ENCODE measurements around the gene AZIN2. TPM values are rescaled to one million over a fixed set of nuclear protein-coding genes. Genes with fewer than 3 reads are reported as not detected.

Gene AZIN2
- total and polyA plus RNA-seq, 10 of the 15 experiments (the other 5 are each of a cell fraction or from before 2014, with no cell fraction given) = 0.02 to 0.85 (median 0.23) TPM

GRCh38 chr1:33119532-33120217 lies 38.7 kb downstream of the AZIN2 start:
- peak; percentile 96 for ATAC-seq
- TF ChIP-seq PAX5 (IDR thresholded peaks at IDR 0.05; ENCODE audit: borderline replicate concordance, low read depth, low read length) (peak; percentile 27; the same call in 1 of the 2 replicates), SMC3 (IDR thresholded peaks at IDR 0.05; ENCODE audit: borderline replicate concordance, low read length) (0 out of 2 replicates have a peak, but pooled peaks have one; percentile 2), SKIL (IDR thresholded peaks at IDR 0.05; ENCODE audit: low read depth, poor library complexity, severe bottlenecking) (no peak), ATF7 (IDR thresholded peaks at IDR 0.05; ENCODE audit: low read depth) (peak; percentile 46; the same call in 1 of the 2 replicates), STAT3 (IDR thresholded peaks at IDR 0.05; ENCODE audit: low read depth, low read length) (no peak), CREB1 (IDR thresholded peaks at IDR 0.05; ENCODE audit: low read depth) (peak; percentile 61; the same call in 1 of the 2 replicates), JUND (IDR thresholded peaks at IDR 0.05; ENCODE audit: low read depth, low read length) (no peak), HDAC2 (IDR thresholded peaks at IDR 0.05) (no peak), RAD51 (IDR thresholded peaks at IDR 0.05) (peak; percentile 33; the same call in 1 of the 2 replicates), EGR1 (IDR thresholded peaks at IDR 0.05; ENCODE audit: borderline replicate concordance in 1 of 2, low read depth in 2 of 2, low read length in 2 of 2) (no peak), NR2C1 (IDR thresholded peaks at IDR 0.05) (no peak), CTCF (IDR thresholded peaks at IDR 0.05 in 2 of 3, conservative IDR thresholded peaks at IDR 0.05 in 1 of 3; ENCODE audit: control insufficient read depth in 2 of 3, extremely low read depth in 1 of 3, insufficient read depth in 1 of 3, low read depth in 3 of 3, low read length in 3 of 3) (peak; percentile 14 to 50 (median 42); a peak in 5 of 6 replicates), BHLHE40 (IDR thresholded peaks at IDR 0.05; ENCODE audit: borderline replicate concordance in 1 of 2, low read depth in 2 of 2, low read length in 1 of 2) (peak; percentile 54 to 64; a peak in 2 of 4 replicates), USF2 (IDR thresholded peaks at IDR 0.05; ENCODE audit: borderline replicate concordance, low read depth, low read length) (peak; percentile 2; the same call in 1 of the 2 replicates), USF1 (IDR thresholded peaks at IDR 0.05; ENCODE audit: borderline replicate concordance, extremely low read length, insufficient read depth, low read depth, low read length) (peak; percentile 84), KAT2A (conservative IDR thresholded peaks at IDR 0.05; ENCODE audit: control insufficient read depth, low read depth, low read length) (no peak), CREM (IDR thresholded peaks at IDR 0.05; ENCODE audit: low read depth) (peak; percentile 76; the same call in 1 of the 2 replicates)

More at GRCh38 chr1:33119532-33120217, 38.7 kb downstream of the AZIN2 start:
- Histone ChIP-seq H3K36me3 (ENCODE audit: control insufficient read depth in 2 of 2, insufficient read depth in 2 of 2, low read length in 1 of 2) (no peaks in the 10 kb centered on the region), H3K4me2 (ENCODE audit: control insufficient read depth, insufficient read depth) (peak overlapping the region; percentile 75), H2AFZ (ENCODE audit: control insufficient read depth, low read depth, low read length) (peak overlapping the region; percentile 74), H3K4me1 (ENCODE audit: control insufficient read depth, insufficient read depth, low read length) (peaks cover 10% of the 10 kb centered on the region), H3K27me3 (replicated peaks in 1 of 2; ENCODE audit: control insufficient read depth in 2 of 2, insufficient read depth in 2 of 2, low read length in 1 of 2) (no peaks in the 10 kb centered on the region), H3K9me3 (replicated peaks; ENCODE audit: control insufficient read depth, insufficient read depth, low read length) (no peaks in the 10 kb centered on the region), H3K27ac (ENCODE audit: control insufficient read depth, insufficient read depth) (peak overlapping the region; percentile 69), H3K79me2 (ENCODE audit: control insufficient read depth, insufficient read depth, low read length) (no peaks in the 10 kb centered on the region), H4K20me1 (ENCODE audit: control insufficient read depth, insufficient read depth) (no peaks in the 10 kb centered on the region), H3K4me3 (no peak overlapping the region), H3K9ac (ENCODE audit: control insufficient read depth, insufficient read depth, low read length) (peak overlapping the region; percentile 56)
- ChIA-PET SMC1A (ENCODE audit: uncharacterized antibody, unreplicated experiment) (no interaction called here), POLR2A (no interaction called here), CTCF (interaction anchor here (1.2 to 1.4 kb wide), 3 partner anchors 62 to 493 kb away, joined by 3 read pairs; partner anchors contain the start of gene TRIM62), RAD21 (ENCODE audit: unreplicated experiment) (interaction anchor here (1.1 kb wide), 1 partner anchor 176 kb away, joined by 3 read pairs; no protein-coding TSS in a partner anchor)
- no TSS peak for BruUV-seq (replicated peaks)
- DNase-seq (ENCODE audit: low read depth, low spot score) (no peak), FAIRE-seq (no peak)
- intact Hi-C loops (cut with micrococcal nuclease; ENCODE audit: unreplicated experiment) = loop anchor here (10.0 kb wide), 1 partner anchor 225 kb away; no protein-coding TSS in a partner anchor
- WGBS (ENCODE audit: insufficient coverage, insufficient replicate concordance, low lambda C conversion rate, missing lambda C conversion rate) = 22% methylated on average over 16 of the region's 16 CpGs
- in situ Hi-C loops (cut with MboI) = no loop called here
